Fibroblast of skin of scalp (primary cell): Measurements from ENCODE around the gene BTBD7.

Source experiments
- DNase-seq: peaks from one replicate; pipeline ENCODE4 v3.0.0-alpha.2; 2013

BTBD7 gene

GRCh38 chr14:93330609-93331000 lies 2.2 kb downstream of the BTBD7 start:
- DNase-seq = no peak

DNA sequence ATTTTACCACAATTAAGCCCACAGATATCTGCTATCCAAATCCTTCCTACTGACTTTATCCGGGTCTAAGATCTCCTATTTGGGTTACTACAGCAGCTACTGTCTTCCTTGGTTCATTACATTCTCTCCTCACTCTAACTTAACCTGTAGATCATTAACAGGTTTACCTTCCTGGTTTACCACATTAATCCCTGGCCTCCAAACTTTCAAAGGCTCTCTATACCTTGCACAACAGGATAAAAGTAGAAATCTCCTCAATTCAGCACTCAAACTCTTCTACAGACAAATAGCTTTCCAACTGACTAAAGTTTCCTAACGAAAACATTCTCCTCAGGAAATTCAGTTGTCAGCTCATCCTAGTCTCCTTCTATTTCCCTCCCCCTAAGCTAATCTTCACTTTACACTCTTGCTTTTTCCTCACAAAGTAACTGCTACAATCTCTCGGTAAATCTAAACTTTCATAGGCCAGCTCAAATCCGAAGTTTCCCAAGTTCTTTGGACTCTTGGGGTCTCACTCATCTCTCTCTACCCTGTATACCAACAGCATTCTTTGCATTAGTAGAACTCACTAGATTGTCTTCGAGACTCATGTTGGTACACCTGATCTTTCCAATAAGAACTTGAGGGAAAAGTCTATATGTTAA lies 2.7 kb downstream of the BTBD7 start:
- DNase-seq = no peak

DNA sequence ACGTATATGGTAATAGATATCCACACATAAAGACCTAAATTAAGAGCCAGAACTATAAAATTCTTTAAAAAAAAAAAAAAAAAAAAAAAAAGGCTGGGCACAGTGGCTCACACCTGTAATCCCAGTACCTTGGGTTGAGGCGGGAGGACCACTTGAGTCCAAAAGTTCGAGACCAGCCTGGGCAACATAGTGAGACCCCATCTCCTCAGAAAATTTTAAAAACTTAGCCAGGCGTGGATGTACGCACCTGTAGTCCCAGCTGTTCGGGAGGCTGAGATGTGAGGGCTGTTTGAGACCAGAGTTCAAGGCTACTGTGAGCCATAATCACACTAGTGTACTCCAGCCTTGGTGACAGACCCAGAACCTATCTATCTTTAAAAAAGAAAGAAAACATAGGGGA lies 4.3 kb downstream of the BTBD7 start:
- no peak for DNase-seq

- no peak for DNase-seq
Measured at GRCh38 chr14:93326196-93326595, 6.6 kb downstream of the BTBD7 start.

DNA sequence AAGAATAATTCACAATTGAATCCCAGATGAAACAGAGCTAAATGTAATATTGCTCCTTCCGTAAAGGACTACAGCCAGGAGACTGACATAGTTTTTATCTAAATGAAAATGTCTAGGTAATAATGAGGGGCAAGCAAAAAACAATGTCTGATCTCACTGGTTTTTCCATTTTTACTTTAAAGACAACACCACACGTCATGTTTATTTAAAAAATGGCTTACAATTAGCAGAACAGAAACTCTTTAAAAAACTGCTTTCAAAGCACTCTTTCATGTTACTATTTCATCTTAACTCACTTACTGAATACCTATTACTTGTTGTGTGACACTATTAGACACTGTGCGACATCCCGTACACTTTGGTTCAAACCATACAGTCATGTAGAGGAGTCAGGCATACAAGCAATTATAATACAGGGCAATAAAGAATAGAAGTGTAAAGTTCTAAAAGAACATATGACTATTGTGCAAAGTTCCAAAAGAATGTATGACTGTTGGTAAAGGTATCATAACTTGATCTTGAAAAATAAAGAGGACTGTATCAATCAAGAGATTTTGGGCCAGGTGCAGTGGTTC lies 9.1 kb downstream of the BTBD7 start:
- DNase-seq = no peak

- DNase-seq = no peak
Measured at GRCh38 chr14:93322929-93323599, 9.8 kb downstream of the BTBD7 start.

DNA sequence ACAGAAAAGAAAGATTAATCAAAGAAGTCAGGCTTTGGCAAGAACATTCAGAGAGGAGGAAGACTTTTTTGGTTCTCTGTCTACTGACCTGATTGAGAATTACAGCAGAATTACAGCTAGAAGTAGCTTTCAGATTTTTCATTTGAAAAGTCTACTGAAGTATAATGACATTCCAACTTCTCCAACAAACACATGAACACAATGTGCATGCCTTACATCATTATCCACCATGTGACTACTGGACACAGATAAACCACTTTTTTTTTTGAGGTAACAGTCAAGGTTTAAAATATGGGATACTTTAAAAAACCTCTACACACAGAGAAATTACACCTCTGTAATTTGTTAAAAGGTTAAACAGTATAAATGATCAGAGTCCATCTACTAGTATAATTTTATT lies 12.3 kb downstream of the BTBD7 start:
- no peak for DNase-seq

GRCh38 chr14:93319958-93320357 lies 12.9 kb downstream of the BTBD7 start:
- no peak for DNase-seq

GRCh38 chr14:93319494-93319893 lies 13.3 kb downstream of the BTBD7 start:
- DNase-seq = no peak

DNA sequence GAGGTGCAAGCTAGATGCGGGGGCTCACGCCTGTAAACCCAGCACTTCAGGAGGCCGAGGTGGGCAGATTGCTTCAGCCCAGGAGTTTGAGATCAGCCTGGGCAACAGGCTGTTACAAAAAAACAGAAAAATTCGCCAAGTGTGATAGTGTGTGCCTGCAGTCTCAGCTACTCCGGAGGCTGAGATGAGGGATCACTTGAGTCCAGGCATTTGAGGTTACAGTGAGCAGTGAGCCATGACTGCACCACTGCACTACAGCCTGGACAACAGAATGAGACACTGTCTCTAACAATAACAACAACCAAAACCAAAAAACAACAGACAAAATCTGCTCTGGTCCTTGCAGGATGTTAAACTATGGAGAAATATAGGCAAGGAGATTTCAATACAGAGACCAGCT lies 13.9 kb downstream of the BTBD7 start:
- no peak for DNase-seq

GRCh38 chr14:93317875-93318807 lies 14.7 kb downstream of the BTBD7 start:
- DNase-seq = peak; percentile 43

GRCh38 chr14:93317210-93317874 lies 15.5 kb downstream of the BTBD7 start:
- DNase-seq = no peak

DNA sequence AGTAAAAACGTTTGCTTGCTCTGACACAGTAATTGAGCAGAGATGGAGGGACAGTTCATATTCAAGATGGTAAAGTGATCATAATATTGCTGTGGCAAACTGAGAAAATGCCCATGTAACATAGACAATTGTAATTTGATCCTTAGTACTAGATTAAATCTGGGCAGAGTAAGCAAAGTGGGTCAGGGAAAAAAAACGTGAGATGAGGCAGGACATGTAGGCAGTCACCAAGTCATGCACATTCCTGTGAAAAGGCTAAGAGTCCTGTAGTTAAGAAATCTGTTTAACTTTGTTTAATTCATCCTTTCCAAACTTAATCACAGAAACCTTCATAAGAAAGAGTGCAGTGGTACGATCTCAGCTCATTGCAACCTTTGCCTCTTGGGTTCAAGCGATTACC lies 16.1 kb downstream of the BTBD7 start:
- no peak for DNase-seq

- no peak for DNase-seq
Measured at GRCh38 chr14:93315575-93315974, 17.3 kb downstream of the BTBD7 start.

DNA sequence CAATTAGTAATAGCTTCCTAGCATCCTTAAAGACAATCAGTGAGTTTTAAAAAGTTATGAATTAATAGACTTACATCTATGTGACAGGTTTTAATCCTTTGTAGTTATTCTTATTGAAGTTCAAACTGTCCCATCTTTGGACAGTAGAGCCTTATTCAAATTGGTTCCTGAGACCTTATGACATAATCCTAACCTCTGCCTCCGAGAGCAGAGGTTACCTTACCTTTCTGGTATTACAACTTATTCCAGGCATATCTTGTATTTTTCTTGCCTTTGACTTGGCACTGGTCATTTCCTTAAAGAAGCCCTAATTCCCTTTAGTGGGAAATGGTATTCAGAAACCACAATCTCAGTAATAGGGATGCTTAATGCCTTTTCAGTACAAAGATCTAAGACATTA lies 21.8 kb downstream of the BTBD7 start:
- no peak for DNase-seq

DNA sequence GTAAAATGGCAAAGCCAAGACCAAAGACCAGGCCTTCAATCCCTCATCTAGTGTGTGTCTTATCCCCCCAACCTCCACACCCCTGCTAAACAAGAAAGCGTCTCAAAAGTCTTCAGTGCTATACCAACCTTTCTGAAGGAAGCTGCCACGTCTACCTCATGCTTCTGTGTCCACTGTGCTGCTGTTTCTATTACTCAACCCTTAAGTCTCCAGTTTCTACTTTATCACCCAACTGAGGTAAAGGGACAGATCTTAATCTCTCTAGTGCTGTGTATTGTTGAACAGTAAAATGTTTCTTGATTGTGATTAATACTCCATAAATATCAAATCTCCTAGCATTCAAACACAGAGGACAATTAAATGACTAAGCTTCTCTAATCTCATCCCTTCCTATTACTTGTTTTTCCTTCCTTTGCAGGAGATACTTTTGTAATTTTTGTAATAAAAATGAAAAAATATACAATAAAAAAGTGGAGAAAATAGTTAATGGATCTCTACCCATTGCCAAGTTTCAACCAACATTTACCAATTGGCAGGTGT lies 23.3 kb downstream of the BTBD7 start:
- DNase-seq = no peak

DNA sequence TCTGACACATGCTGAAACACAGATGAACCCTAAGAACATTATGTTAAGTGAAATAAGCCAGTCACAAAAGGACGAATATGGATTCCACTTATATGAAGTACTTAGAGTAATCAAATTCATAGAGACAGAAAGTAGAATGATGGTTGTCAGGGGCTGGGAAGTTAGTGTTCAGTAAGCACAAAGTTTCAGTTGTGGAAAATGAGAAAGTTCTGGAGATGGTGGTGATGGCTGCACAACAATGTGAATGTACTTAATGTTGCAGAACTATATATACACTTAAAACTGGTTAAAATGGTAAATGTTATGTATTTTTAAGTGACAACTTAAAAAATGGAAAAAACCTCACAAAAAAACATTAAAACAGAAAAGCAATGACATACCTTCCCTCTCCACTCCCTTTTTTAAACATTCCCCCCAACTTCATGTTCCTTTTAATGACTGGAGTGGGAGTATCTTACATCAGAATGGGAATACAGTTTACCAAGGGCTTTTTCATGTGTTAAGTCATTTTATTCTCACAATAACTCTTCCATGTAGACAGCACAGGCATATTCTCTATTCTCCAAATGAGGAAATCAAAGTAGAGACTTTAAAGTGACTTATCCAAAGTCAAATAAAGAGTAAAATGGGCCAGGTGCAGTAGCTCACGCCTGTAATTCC lies 24.0 kb downstream of the BTBD7 start:
- DNase-seq = no peak

- no peak for DNase-seq
Measured at GRCh38 chr14:93306812-93307211, 26.0 kb downstream of the BTBD7 start.

DNA sequence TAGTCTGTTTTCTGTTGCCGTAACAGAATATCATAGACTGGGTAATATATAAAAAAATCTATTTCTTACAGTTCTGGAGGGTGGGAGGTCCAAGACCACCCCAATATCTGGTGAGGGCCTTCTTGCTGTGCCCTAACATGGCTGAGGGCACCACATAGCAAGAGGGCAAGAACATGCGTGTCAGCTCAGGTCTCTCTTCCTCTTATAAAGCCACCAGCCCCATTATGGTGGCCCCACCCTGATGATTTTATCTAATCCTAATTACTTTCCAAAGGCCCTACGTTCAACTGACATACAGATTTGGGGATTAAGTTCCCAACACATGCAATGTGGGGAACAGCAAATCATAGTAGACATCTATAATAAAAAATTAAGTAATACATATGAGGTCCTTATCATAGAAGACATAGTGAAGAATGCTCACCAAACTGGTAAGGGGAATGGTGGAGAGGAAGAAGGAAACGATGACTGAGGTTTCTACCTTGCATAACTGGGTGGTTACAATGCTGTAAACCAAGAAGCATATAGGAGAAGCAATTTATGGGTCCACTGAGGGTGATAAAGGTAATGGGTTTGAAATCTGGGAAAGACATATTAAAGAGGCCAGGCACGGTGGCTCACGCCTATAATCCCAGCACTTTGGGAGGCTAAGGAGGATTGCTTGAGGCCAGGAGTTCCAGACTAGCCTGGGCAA lies 27.0 kb downstream of the BTBD7 start:
- DNase-seq = no peak

DNA sequence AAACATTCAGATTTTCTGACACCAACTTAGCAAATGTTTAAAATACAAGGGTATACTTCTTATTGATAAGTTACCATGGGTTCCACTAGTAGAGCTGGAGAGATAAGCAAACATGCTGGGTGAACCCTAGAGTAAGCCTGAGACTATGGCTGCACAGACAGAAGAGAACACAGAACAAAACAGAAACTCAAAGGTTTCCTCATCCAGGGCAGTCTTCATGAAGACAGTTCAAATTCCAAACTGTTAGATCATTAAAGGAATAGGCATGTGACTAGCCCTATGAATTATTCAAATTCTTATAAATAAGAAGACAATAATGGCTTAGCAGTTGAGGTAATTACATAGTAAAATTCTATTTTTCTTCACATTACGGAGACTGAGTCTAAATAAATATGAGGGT lies 28.1 kb downstream of the BTBD7 start:
- DNase-seq = peak; percentile 50

DNA sequence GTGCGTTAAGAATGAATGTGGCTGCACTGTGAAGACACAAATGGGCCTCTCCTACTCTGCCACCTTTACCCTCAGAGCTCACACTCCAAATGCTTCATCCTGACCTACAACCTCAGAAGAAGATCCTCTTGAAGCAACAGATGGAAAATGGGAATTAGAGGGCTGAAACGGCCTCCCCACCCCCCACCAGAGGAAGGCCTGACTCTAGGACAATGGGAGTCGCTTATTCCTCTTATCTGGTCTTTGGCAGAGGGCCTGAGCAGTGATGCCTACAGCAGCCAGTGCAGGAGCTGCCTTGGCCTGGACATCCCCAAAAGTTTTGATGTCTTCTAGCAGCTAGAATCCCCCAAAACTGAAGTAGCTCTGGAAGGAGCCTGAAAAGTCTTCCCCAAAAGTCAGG lies 29.2 kb downstream of the BTBD7 start:
- no peak for DNase-seq
